Measurements from ENCODE around the gene VWA3A.
"Not testable (repeated sequence)": the region's sequence is repeated elsewhere in the genome, so short reads cannot be mapped to it uniquely, and the experiment has no call there.

VWA3A gene, protein sequence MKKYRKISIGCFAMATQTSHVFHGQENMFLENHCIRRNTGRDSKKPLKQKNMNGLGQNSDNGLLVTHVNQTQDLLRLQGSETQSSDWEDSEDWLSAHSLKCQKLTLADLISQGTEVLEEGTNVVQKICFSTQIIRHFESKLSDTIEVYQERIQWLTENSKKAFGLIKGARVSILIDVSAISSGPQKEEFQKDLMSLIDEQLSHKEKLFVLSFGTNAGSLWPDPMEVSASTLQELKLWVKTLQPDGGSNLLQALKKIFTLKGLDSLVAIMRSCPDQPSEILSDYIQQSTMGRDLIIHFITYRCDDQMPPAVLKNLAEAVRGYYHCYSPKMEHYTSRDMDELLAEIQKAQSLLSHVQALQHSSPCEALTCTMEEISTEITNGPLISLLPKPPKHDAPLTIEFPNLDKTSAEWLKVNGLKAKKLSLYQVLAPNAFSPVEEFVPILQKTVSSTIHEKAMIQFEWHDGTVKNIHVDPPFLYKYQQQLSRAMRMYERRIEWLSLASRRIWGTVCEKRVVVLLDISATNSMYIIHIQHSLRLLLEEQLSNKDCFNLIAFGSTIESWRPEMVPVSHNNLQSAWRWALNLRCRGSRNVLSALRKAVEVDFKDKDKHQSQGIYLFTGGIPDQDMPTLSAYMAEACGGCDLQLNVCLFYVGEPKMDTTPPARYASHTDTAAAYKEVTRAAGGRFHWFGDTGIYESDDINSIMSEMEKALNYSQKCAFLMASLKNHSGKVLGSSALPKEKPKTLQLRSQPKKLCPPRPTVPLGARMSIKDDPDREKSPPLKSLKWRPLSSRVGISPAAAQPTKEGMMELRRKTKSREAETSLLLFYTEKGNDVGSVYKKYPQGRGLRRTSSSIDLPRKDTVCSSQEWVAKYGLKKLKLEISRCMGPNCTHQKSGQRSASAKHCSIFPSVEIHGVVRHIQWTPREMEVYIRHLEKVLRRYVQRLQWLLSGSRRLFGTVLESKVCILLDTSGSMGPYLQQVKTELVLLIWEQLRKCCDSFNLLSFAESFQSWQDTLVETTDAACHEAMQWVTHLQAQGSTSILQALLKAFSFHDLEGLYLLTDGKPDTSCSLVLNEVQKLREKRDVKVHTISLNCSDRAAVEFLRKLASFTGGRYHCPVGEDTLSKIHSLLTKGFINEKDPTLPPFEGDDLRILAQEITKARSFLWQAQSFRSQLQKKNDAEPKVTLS

DNA sequence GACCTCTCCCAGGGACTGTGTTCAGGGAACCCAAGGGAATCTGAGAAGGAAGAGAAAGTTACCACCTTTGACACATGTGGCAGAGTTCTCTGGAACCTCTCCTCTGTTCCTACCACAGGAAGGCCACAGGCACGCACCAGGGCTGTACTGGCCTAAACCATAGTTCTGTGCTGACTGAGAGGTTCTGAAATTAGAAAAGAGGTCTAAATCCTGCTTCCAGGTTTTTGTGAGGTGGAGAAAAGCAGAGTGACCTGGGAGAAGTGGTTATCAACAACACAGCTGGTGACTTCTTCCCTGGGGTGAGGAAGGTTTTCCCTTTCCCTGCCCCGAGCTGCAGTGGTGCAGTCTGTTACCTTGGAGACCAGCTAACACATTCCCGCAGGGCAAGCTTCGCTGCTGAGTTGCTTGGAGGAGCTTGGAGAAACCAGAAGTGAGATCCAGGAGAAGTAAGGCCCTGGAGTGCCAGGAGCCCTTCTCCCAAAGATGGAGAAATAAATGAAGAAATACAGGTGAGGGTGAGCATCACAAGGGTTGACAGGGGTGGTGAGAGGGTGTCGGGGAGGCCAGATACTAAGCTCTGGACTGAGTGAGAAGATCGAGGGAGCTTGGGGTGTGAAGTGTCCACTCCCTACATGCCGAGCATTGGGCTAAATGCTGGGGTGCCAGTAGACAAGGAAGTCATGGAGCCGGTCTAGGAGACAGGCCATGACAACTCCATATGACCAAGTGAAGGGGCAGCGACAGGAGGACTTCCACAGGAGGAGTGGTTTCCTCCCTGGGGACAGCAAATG, at the start of gene VWA3A:
Gene VWA3A, plus strand, starts transcription at position 399 of the 791 bp plus-strand sequence. Its CDS starts 97 bp downstream, at position 496.
- no peak within 1 kb of the TSS for H3K4me3 ChIP-seq
- no peak within 1 kb of the TSS for H3K27ac ChIP-seq
- no peak for DNase-seq (ENCODE audit: low spot score)
- TF ChIP-seq, protein P1, sequence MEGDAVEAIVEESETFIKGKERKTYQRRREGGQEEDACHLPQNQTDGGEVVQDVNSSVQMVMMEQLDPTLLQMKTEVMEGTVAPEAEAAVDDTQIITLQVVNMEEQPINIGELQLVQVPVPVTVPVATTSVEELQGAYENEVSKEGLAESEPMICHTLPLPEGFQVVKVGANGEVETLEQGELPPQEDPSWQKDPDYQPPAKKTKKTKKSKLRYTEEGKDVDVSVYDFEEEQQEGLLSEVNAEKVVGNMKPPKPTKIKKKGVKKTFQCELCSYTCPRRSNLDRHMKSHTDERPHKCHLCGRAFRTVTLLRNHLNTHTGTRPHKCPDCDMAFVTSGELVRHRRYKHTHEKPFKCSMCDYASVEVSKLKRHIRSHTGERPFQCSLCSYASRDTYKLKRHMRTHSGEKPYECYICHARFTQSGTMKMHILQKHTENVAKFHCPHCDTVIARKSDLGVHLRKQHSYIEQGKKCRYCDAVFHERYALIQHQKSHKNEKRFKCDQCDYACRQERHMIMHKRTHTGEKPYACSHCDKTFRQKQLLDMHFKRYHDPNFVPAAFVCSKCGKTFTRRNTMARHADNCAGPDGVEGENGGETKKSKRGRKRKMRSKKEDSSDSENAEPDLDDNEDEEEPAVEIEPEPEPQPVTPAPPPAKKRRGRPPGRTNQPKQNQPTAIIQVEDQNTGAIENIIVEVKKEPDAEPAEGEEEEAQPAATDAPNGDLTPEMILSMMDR (IDR thresholded peaks at IDR 0.05), result no peak

DNA sequence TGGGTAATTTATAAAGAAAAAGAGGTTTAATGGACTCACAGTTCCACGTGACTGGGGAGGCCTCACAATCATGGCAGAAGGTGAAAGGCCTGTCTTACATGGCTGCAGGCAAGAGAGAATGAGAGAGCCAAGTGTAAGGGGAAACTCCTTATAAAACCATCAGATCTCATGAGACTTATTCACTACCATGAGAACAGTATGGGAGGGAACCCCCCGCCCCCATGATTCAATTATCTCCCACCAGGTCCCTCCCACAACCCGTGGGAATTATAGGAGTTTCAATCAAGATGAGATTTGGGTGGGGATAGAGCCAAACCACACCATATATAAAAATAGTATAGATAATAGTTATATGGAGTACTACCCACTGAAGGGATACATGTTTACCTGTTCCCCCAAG, 48.5 kb upstream of the VWA3A start:
- H3K4me3 ChIP-seq; DNase-seq (ENCODE audit: low spot score); H3K27ac ChIP-seq: not testable (repeated sequence)

DNA sequence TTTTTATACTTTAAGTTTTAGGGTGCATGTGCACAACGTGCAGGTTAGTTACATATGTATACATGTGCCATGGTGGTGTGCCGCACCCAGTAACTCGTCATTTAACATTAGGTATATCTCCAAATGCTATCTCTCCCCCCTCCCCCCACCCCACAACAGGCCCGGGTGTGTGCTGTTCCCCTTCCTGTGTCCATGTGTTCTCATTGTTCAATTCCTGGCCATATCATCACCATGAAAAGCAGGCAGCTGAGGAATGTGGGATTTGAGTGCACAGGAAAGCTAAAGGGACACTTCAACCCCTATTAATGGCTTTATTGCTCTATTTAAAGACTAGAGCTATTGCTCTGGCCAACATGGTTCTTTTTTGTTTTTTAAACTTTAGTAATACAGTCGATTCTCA, 46.5 kb upstream of the VWA3A start:
- not testable (repeated sequence) for H3K27ac ChIP-seq; DNase-seq (ENCODE audit: low spot score); H3K4me3 ChIP-seq

DNA sequence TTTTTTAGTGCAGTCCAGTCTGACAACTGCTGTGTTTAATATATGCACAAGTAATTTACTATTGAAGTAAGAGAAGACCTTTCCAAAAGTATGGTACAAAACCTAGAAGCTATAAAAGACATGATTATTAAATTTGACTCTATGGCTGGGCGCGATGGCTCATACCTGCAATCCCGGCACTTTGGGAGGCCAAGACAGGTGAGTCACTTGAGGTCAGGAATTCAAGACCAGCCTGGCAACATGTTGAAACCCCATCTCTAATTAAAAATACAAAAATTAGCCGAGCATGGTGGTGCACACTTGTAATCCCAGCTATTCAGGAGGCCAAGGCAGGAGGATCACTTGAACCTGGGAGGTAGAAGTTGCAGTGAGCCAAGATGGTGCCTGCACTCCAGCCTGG, 41.4 kb upstream of the VWA3A start:
- TF ChIP-seq, protein P1 (IDR thresholded peaks at IDR 0.05), result no peak
- no peak overlapping the region for H3K27ac ChIP-seq
- no peak overlapping the region for H3K4me3 ChIP-seq
- no peak for DNase-seq (ENCODE audit: low spot score)

DNA sequence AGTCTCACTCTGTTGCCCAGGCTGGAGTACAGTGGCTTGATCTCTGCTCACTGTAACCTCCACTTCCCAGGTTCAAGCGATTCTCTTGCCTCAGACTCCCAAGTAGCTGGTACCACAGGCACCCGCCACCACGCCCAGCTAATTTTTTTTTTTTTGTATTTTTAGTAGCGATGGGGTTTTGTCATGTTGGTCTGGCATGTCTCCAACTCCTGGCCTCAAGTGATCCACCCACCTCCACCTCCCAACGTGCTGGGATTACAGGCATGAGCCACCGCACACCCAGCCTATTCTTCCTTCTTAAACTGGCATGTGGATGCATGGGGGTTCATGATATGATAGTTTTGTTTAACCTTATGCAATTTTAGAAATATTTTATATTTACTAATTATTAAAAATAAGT, 39.4 kb upstream of the VWA3A start:
- TF ChIP-seq, protein P1 (IDR thresholded peaks at IDR 0.05), result no peak
- no peak overlapping the region for H3K27ac ChIP-seq
- no peak for DNase-seq (ENCODE audit: low spot score)
- H3K4me3 ChIP-seq, result no peak overlapping the region

DNA sequence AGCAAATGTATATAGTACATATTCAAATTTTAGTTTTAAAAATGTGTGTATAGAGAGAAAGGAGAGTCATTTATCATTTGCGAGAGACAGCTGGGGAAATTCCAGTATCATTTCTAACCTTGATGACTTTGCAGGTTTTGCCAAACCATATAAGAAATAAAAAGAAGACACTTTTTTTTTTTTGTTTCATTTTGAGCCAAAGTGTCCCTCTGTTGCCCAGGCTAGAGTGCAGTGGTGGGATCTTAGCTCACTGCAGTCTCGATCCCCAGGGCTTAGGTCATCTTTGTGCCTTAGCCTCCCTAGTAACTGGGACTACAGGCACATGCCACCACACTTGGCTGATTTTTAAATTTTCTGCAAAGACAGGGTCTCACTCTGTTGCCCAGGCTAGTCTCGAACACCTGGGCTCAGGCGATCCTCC, 38.4 kb upstream of the VWA3A start:
- H3K4me3 ChIP-seq, result no peak overlapping the region
- TF ChIP-seq, protein P1 (IDR thresholded peaks at IDR 0.05), result no peak
- H3K27ac ChIP-seq, result no peak overlapping the region
- no peak for DNase-seq (ENCODE audit: low spot score)

DNA sequence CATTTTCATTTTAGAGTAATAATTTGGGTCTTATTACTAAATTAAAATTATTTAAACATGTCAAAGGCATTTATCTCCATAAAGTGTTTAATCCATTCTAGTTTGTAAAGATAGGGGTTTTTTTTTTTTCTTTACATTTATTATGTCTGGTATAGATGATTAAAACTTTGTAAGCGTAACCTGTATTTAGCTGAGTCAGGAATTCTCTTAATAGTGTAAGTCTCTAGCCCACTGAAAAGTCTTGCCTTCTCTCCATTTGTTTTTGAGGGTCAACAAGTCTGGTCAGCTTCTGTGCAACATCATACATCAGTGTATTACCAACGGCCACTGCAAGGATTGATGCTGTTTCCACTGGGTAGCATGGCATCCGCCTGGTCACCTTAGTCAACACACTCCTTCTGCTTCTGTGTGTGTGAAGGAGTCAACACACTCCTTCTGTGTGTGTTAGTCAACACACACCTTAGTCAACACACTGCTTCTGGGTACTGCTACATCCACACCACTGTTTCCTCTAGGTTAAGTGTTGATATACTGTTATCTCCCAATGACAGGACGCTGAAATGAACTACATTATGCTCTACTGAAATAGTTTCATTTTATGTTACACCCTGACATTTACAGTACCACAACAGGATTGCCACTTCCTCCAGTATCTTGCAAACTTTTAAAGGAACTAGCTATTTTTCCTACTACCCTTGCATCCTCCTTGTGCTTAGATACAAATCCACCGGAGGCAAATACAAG, 37.3 kb upstream of the VWA3A start:
- no peak for DNase-seq (ENCODE audit: low spot score)
- TF ChIP-seq, protein P1 (IDR thresholded peaks at IDR 0.05), result no peak
- Histone ChIP-seq H3K4me3 (no peak overlapping the region), H3K27ac (no peak overlapping the region)
